Fibroblast of skin of abdomen (primary cell): ENCODE data around the gene TPCN1.
A peak's percentile ranks its signal among the peaks of the same experiment; 100 is the strongest.

Source experiments
- DNase-seq: peaks from one replicate; pipeline ENCODE4 v3.0.0-alpha.2; 2013

Gene TPCN1

GRCh38 chr12:113287899-113288282 lies 66.6 kb downstream of the TPCN1 start:
- no peak for DNase-seq

DNA sequence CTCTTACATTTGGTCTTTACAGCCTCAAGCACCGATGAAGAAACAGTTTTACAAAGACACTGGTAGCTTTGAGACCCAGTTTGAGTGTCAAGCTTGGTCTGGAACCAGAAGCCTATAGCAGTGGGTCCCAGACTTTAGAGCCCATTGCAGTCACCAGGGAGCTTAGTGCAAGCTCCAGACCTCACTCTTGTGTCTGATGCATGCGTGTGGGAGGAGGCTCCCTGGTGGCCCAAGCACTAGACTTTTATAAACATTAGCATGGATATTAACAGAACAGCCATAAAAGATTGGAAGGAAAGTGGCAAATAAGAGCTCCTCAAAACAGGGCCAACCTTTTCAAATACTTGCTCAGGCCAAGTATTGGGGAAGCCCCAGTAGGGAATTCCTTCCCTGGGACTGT lies 68.1 kb downstream of the TPCN1 start:
- DNase-seq = no peak

DNA sequence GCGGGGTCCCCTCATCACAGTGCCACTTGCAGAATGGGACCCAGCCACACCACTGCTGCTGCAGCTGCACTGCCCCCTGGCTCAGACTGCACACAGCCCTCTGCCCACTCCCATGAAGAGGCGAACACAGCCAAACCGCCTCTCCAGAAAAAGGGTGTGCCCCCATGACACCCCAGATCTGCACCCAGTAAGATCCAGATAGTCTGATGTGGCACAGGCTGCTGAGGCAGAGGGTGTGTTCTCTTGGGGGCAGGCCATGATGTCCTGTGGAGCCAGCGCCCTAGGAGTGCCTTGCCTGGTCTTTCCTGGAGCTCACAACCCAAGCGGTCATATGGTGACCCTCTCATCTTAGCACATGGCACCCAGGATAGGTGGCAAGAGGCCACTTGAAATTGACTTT lies 69.2 kb downstream of the TPCN1 start:
- DNase-seq = no peak

DNA sequence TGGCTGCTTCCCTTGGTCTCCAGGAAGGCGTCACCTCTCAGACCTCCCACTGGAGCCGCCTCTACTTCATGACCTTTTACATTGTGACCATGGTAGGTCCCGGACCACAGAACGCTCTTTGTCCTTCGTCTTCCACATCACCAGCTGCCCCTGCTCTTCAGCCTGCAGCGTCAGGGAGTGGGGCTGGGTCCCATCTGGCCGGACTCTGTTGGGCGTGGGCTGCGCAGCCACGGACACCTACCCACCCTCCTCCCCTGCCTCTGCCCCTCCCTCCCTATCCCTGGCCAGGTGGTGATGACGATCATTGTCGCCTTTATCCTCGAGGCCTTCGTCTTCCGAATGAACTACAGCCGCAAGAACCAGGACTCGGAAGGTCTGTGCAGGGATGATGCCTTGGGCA lies 70.3 kb downstream of the TPCN1 start:
- DNase-seq = no peak

DNA sequence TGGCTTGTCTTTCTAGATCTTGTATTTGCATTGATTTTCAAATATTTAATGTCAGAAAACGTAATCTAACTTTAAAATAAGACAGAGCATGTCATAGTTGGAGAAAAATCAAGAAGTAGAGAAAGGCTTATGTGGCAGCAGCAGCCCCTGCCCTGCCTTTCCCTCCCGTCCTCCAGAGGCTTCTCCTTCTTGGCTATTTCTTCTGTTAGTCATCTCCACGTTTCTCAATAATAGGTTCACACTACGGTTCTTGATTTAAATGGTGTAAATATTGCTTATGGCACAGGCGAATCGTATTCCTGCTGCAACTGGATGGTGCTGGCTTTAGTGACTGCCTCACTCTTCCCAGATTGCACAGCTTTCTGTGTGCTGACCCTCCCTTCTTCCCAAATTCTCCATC lies 70.8 kb downstream of the TPCN1 start:
- peak; percentile 67 for DNase-seq

- DNase-seq = no peak
Measured at GRCh38 chr12:113292547-113292946, 71.3 kb downstream of the TPCN1 start.

DNA sequence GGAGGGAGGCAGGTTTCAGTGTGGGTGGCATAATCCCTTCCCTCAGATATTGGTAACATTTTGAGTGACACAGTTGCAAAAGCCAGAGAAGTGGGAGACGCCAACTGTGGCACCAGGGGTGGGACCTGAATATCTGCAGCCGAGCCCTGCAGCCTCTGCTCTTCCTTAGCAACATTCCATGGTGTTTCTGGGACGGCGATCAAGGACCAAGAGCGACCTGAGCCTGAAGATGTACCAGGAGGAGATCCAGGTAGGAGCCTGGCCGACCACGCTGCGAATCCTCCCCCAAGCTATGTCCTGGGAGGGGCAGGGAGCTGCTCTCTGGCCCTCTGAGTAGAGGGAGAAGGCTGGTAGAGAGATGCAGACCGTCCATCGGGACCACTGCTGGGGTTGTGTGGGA lies 71.8 kb downstream of the TPCN1 start:
- DNase-seq = no peak

DNA sequence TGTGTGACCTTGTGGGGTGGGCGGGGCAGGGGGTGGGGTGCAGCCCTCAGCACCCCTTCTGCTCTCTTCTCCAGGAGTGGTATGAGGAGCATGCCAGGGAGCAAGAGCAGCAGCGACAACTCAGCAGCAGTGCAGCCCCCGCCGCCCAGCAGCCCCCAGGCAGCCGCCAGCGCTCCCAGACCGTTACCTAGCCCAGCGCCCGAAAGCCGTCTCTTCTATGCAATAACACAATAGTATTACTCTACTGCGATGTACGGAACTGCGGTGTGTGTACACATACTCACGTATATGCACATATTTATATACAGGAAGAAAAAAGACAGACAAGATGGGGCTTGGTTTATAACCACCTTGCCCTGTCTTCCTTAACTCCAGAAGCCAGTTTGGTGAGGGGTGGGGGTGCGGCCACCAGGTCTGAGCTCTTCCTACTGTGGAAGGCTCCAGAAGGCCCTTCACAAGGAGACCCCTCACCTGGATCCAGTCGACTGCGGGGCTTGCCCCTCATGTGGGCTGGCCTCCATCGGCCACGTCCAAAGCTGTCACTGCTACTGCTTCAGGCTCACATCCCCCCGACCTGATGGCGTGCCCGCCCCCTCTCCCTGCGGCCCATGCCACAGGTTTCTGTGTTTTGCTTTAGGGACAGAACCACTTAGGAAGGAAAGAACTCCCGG lies 74.8 kb downstream of the TPCN1 start:
- DNase-seq = no peak

GRCh38 chr12:113296557-113297213 lies 75.4 kb downstream of the TPCN1 start:
- no peak for DNase-seq

DNA sequence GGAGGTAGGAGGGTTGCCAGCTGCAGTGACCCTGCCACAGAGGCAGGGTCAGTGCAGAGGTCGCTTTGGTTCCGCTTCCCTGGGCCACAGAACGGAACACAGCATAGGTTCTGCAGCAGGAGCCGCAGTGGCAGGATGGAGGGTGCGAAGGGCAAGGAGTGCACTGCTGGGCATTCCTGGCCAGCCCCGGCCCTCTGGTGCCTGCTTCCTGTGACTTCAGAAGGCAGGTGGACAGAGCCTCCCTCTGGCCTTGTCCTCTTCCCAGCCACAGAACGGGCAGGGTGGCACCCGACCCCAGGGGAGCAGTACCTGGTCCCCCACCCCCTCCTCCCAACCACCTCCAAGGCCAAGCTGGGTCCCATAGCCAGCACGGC lies 75.9 kb downstream of the TPCN1 start:
- no peak for DNase-seq

- DNase-seq = no peak
Measured at GRCh38 chr12:113297621-113298471, 76.6 kb downstream of the TPCN1 start.

DNA sequence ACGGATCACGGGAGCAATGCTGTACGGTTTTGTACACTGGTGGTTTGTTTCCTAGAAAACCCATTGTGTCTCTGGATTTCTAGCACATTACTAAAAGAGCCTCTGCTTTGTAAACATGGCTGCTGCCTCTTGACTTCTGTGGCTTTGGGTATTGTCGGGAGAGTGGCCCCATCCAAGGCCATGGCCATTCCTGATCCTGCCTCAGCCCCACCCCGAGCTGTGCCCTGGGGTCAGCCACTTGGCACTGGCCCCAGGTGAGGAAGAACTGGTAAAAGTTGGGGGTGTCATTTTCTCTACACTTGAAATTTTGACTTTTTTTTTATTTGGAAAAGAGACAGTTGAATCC lies 77.2 kb downstream of the TPCN1 start:
- no peak for DNase-seq

- no peak for DNase-seq
Measured at GRCh38 chr12:113298861-113299545, 77.7 kb downstream of the TPCN1 start.

- DNase-seq = peak; percentile 73
Measured at GRCh38 chr12:113299619-113300237, 78.5 kb downstream of the TPCN1 start.

- no peak for DNase-seq
Measured at GRCh38 chr12:113301811-113302210, 80.5 kb downstream of the TPCN1 start.

GRCh38 chr12:113302466-113302865 lies 81.2 kb downstream of the TPCN1 start:
- no peak for DNase-seq

DNA sequence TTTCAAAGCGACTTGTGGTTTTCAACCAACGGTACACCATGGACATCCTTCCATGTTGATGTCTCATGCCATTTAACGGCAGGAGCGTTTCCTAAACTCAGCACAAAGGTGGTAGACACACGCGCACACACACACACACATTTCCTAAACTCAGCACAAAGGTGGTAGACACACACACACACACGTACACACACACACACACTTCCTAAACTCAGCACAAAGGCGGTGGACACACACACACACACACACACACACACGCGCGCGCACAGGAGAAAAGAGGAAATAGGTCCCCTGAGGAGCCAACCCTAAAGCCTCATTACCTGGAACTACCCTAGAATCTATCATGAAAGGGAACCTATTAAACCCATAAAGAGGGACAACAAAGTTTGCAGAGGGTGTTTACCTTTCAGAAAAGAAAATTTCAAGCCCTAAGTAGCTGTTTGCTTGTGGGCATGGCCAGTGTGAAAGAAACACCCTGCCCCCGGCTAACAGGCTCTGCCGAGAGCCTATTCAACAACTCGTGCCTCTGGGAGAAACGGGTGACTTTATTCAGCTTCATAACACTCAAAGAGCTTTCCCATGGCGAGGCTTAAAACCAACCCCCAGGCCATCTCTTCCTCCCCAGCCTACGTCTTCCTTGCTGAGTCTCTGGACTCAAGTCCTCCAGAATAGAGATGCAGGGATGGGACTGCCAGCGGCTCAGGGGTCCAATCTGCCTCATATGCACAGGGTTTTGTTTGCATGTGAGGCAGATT lies 81.8 kb downstream of the TPCN1 start:
- no peak for DNase-seq

DNA sequence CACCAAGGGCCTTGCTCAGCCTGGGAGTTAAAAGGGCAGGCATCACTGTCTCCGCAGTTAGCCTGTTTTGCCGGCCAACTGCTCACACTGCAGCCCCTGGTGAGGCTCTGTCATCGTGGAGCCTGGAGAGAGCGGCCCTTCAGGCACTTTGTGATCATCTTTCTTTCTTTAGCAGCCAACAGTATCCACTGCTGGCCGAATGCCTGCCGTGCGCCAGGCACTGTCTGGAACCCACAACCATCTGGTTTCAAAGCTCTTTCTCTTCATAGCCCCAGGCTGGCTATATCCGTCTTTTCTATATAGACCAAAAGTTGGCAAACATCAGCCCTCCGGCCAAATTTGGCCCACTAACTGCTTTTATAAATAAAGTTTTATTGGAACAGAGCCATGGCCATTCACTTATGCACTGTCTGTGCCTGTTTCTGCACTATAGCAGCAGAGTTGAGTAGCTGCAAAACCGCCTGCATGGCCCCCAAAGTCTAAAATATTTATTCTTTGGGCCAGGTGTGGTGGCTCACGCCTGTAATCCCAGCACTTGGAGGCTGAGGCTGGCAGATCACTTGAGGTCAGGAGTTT lies 84.1 kb downstream of the TPCN1 start:
- no peak for DNase-seq

- no peak for DNase-seq
Measured at GRCh38 chr12:113306382-113306781, 85.1 kb downstream of the TPCN1 start.

DNA sequence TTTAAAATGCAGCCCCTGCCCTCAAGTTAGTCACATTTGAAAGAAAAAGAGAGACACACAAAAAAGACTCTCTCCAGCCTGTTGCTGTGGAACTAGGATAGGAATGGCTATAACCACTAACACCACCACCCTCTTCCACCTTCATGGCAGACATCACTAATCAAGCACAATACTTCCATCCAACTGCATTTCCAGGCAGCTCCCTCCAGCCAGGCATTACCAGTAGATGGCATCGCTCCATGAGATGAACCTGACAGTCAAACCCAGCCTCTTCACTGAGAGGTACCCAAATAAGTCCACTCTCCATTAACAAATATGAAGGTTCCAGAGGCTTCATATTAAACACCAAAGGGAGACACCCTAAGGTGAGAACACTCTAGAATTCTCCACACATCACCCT lies 89.2 kb downstream of the TPCN1 start:
- DNase-seq = no peak

DNA sequence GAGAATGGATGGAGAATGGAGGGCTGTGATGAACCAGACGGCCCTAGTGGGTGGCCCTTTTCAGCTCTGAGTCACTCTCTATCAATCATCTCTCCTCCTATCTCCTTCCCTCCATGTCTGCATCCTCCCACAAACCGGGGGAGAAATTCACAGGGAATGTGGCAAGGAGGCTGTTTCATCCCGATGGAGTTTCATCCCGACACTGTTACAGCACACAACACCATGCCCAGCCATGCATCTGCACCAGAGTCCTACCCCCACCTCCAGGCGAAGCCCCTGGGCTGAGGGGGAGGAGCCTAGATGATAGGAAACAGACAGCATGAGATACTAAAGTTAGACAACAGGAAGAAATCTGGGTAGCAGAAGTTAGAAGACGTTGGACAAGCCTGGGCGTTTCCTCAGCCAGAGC lies 92.9 kb downstream of the TPCN1 start:
- DNase-seq = peak; percentile 74

- DNase-seq = no peak
Measured at GRCh38 chr12:113315358-113315757, 94.1 kb downstream of the TPCN1 start.
